BE2C (cell line): ENCODE results near the gene COG1.

Source experiments
- DNase-seq: peaks from one replicate; pipeline ENCODE4 v3.0.0-alpha.2; 2020
- H3K27me3 ChIP-seq: fragments of 250-450 bp; sonication (Bioruptor Pico); 2 replicates; pipeline ENCODE4 v1.5.1; 2020; ENCODE audit warnings: mild to moderate bottlenecking
- H3K36me3 ChIP-seq: fragments of 250-450 bp; sonication (Bioruptor Pico); 2 replicates; pipeline ENCODE4 v1.5.1; 2020; ENCODE audit warnings: mild to moderate bottlenecking
- H3K4me1 ChIP-seq: fragments of 250-450 bp; sonication (Bioruptor Pico); 2 replicates; pipeline ENCODE4 v1.5.1; 2020
- H3K4me3 ChIP-seq: 2 replicates; pipeline ENCODE4 v1.5.1; 2011; ENCODE audit warnings: low read depth, low read length
- H3K9me3 ChIP-seq: fragments of 250-450 bp; sonication (Bioruptor Pico); 2 replicates; pipeline ENCODE4 v1.5.1; 2020
- CTCF ChIP-seq: IDR thresholded peaks from 2 replicates; pipeline ENCODE4 v1.5.1; 2012; ENCODE audit warnings: mild to moderate bottlenecking, low read depth, low read length

The COG1 gene

GRCh38 chr17:73228748-73229236, 35.9 kb downstream of the COG1 start:
- H3K9me3 ChIP-seq = no peaks in the 10 kb centered on the region
- peak; percentile 49 for DNase-seq
- no peak overlapping the region for H3K4me3 ChIP-seq
- TF ChIP-seq CTCF = no peak
- no peaks in the 10 kb centered on the region for H3K27me3 ChIP-seq
- H3K4me1 ChIP-seq = peaks cover 25% of the 10 kb centered on the region
- H3K36me3 ChIP-seq = peaks cover 4% of the 10 kb centered on the region; the same call in 1 of the 2 replicates

- Histone ChIP-seq H3K27me3 (no peaks in the 10 kb centered on the region), H3K4me3 (no peak overlapping the region), H3K9me3 (no peaks in the 10 kb centered on the region), H3K4me1 (peaks cover 25% of the 10 kb centered on the region), H3K36me3 (peaks cover 8% of the 10 kb centered on the region)
- no peak for DNase-seq
- TF ChIP-seq CTCF = no peak
These were observed 37.2 kb downstream of the COG1 start for GRCh38 chr17:73230088-73230487.

GRCh38 chr17:73231395-73231794, 38.5 kb downstream of the COG1 start:
- no peak for TF ChIP-seq CTCF
- Histone ChIP-seq H3K36me3 (peaks cover 17% of the 10 kb centered on the region), H3K4me1 (peaks cover 22% of the 10 kb centered on the region), H3K27me3 (no peaks in the 10 kb centered on the region), H3K9me3 (no peaks in the 10 kb centered on the region), H3K4me3 (peak overlapping the region; percentile 83)
- DNase-seq = no peak

- no peaks in the 10 kb centered on the region for H3K27me3 ChIP-seq
- no peaks in the 10 kb centered on the region for H3K9me3 ChIP-seq
- H3K4me3 ChIP-seq = peak overlapping the region; percentile 83
- TF ChIP-seq CTCF = 0 out of 2 replicates have a peak, but pooled peaks have one; percentile 9
- peak; percentile 99 for DNase-seq
- H3K36me3 ChIP-seq = peaks cover 23% of the 10 kb centered on the region
- peaks cover 19% of the 10 kb centered on the region for H3K4me1 ChIP-seq
These were observed 39.2 kb downstream of the COG1 start for GRCh38 chr17:73231841-73232586.

GRCh38 chr17:73232587-73233373, 39.9 kb downstream of the COG1 start:
- Histone ChIP-seq H3K4me1 (peaks cover 13% of the 10 kb centered on the region), H3K36me3 (peaks cover 28% of the 10 kb centered on the region), H3K4me3 (peak overlapping the region; percentile 83), H3K27me3 (no peaks in the 10 kb centered on the region), H3K9me3 (no peaks in the 10 kb centered on the region)
- no peak for DNase-seq
- no peak for TF ChIP-seq CTCF
